Activated T-cell treated with anti-CD3 and anti-CD28 coated beads, Interleukin-2, amount 50 U/mL, for 72 hours (primary cell): ENCODE results near the gene MCCC1. TPM values are rescaled to one million over a fixed set of nuclear protein-coding genes. Genes with fewer than 3 reads are reported as not detected.
"Not testable (repeated sequence)": the region's sequence is repeated elsewhere in the genome, so short reads cannot be mapped to it uniquely, and the experiment has no call there.

ENCODE experiments used
- ATAC-seq, 2 donors: fragments of 150-1000 bp; cut with Tn5 transposase; replicated peaks in 1 of 2; 2 replicates each; pipeline ENCODE4 v1.10.0; 2021; ENCODE audit warnings: moderate library complexity in 2 of 2, mild to moderate bottlenecking in 1 of 2
- DNase-seq, 2 donors: peaks; one replicate each; pipeline ENCODE4 v3.0.0; 2021 to 2022; ENCODE audit warnings: mixed read lengths in 1 of 2
- H3K27ac Mint-ChIP-seq: one replicate; pipeline ENCODE4 v1.8.0; 2022; ENCODE audit warnings: mild to moderate bottlenecking, moderate library complexity, mixed read lengths
- H3K27me3 Mint-ChIP-seq: one replicate; pipeline ENCODE4 v1.8.0; 2022; ENCODE audit warnings: low read depth, mixed read lengths
- H3K36me3 Mint-ChIP-seq, 2 donors: one replicate each; pipeline ENCODE4 v1.8.0; 2022; ENCODE audit warnings: mixed read lengths in 2 of 2, mild to moderate bottlenecking in 1 of 2; ENCODE audit not compliant: insufficient read depth in 2 of 2
- H3K4me1 Mint-ChIP-seq: one replicate; pipeline ENCODE4 v1.8.0; 2022; ENCODE audit warnings: low read depth, mixed read lengths
- H3K4me3 Mint-ChIP-seq, 2 donors: one replicate each; pipeline ENCODE4 v1.8.0; 2022; ENCODE audit warnings: mild to moderate bottlenecking in 2 of 2, mixed read lengths in 2 of 2, moderate library complexity in 2 of 2
- H3K9me3 Mint-ChIP-seq, 2 donors: one replicate each; pipeline ENCODE4 v1.8.0; 2022; ENCODE audit warnings: mixed read lengths in 2 of 2
- total RNA-seq, 2 donors: library from RNA; stranded (reverse); gene quantifications; one replicate each; pipeline ENCODE4 v1.2.3, GENCODE V29; 2022

MCCC1 gene
- total RNA-seq, 2 donors from 2014 or later = 35.5 to 40.8 TPM

DNA sequence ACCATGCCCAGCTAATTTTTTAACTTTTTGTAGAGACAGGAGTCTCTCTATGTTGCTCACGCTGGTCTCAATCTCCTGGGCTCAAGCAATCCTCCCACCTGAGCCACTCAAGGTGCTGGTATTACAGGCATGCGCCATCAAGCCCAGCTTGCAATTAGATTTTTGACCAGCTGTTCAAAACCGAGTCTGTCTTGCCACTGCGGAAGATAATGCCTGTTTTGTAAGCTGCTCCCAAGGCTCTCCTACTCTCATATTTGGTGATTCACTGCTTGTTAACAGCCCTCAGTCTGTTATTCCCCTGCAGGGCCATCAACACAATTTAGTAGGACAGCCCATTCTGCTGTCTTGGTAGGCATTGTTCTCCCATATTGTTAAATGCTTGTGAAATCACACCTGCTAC lies 17.8 kb upstream of the MCCC1 start:
- Mint-ChIP-seq H3K36me3 (no peaks in the 10 kb centered on the region), H3K27me3 (peaks cover 19% of the 10 kb centered on the region), H3K4me1 (peaks cover 6% of the 10 kb centered on the region), H3K27ac (no peak overlapping the region), H3K4me3 (peak overlapping the region; percentile 82 to 87), H3K9me3 (no peaks in the 10 kb centered on the region)
- DNase-seq (no peak), ATAC-seq (no peak)

DNA sequence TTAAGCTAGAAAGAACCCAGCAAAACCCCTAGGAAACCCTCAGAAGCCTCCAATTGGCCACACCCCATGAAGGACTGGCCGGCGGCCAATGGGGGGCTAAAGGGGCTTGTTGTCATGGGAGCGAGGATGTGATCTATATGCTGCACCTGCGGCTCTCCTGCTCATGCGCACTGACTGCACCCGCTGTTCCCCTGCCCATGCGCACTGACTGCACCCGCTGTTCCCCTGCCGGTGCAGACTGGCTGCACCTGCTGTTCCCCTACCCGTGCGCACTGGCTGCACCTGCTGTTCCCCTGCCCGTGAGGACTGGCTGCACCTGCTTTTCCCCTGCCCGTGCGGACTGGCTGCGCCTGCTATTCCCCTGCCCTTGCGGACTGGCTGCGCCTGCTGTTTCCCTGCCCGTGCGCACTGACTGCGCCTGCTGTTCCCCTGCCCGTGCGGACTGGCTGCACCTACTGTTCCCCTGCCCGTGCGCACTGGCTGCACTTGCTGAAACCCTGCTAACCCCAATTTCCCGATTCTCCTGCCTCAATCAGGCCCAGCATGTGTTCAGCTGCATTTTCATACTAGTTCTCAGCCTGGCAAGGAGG lies 16.8 kb upstream of the MCCC1 start:
- DNase-seq = peak; percentile 66 to 70
- no peaks in the 10 kb centered on the region for H3K36me3 Mint-ChIP-seq
- ATAC-seq = peak; percentile 91 to 96
- H3K27me3 Mint-ChIP-seq = peaks cover 19% of the 10 kb centered on the region
- no peaks in the 10 kb centered on the region for H3K9me3 Mint-ChIP-seq
- H3K4me3 Mint-ChIP-seq = peak overlapping the region; percentile 82 to 87
- peaks cover 6% of the 10 kb centered on the region for H3K4me1 Mint-ChIP-seq
- no peak overlapping the region for H3K27ac Mint-ChIP-seq

DNA sequence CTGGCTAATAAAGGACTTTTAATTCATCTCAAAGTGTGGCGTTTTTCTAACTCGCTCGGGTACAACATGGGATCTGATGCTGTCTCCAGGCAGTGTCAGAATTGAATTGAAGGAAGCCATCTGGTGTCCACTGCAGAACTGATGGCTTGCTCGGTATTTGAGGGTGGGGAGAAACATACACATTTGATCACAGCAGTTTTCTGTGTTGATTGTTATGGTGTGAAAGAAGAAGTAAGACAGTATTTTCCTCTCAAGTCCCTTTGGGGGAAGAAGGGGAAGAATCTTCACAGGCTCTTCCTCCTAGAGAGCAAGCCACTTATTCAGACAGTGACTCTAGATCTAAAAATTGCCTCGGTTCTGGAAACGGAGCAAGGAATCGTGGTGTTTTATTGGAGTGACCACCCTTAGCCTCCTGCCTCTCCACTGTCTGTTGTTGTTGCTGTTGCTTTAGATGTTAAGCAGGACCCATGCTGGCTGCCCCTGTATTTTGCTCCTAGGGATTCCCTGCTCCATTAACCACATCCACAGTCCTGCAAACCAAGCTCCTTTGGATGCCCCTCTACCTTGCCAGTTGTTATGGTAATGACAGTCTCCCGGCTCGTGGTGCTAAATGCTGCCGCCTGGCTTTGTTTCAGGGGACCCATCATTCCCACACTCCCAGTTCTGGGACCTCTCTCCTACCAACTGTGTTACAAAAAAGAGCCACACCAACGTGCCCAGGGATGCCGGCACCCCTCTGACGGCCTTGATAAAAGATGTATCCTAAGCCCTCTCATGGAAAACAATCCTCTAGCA lies 15.3 kb upstream of the MCCC1 start:
- H3K27me3 Mint-ChIP-seq = peaks cover 19% of the 10 kb centered on the region
- H3K9me3 Mint-ChIP-seq = peaks cover 2% of the 10 kb centered on the region in 2 donors
- H3K4me3 Mint-ChIP-seq = no peak overlapping the region
- H3K36me3 Mint-ChIP-seq = peaks cover 0 to 2% of the 10 kb centered on the region in 2 donors
- no peak overlapping the region for H3K27ac Mint-ChIP-seq
- peaks cover 6% of the 10 kb centered on the region for H3K4me1 Mint-ChIP-seq
- no peak for ATAC-seq
- no peak for DNase-seq

DNA sequence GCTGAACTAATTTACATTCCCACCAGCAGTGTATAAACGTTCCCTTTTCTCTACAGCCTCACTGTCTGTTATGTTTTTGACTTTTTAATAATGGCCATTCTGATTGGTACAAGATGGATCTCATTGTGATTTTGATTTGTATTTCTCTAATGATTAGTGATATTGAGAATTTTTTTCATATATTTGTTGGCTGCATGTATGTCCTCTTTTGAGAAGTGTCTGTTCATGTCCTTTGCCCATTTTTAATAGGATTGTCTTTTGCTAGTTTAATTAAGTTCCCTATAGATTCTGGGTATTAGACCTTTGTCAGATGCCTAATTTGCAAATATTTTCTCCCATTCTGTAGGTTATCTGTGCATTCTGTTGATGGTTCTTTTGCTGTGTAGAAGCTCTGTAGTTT lies 10.6 kb upstream of the MCCC1 start:
- H3K4me1 Mint-ChIP-seq, H3K36me3 Mint-ChIP-seq, DNase-seq, H3K27me3 Mint-ChIP-seq, ATAC-seq, H3K9me3 Mint-ChIP-seq, H3K4me3 Mint-ChIP-seq, H3K27ac Mint-ChIP-seq: not testable (repeated sequence)

DNA sequence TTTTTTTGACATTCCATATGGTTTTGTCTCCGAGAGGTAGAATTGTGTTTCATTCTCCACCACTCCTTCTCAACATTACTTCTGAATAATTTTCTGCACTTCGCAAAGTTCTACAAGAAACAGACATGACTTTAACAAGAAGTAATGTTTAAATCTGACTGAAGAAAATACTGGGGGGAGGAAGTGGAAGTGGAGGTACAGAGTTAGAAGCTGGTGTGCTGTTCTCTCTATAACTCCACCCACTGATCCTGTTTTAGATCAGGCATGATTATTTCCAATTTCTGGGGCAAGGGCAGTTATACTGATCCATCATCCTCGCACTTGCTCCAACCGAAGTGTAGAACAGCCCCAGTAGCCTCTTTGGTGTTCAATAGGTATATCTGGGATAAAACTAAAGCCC lies 9.2 kb upstream of the MCCC1 start:
- H3K4me1 Mint-ChIP-seq = no peaks in the 10 kb centered on the region

DNA sequence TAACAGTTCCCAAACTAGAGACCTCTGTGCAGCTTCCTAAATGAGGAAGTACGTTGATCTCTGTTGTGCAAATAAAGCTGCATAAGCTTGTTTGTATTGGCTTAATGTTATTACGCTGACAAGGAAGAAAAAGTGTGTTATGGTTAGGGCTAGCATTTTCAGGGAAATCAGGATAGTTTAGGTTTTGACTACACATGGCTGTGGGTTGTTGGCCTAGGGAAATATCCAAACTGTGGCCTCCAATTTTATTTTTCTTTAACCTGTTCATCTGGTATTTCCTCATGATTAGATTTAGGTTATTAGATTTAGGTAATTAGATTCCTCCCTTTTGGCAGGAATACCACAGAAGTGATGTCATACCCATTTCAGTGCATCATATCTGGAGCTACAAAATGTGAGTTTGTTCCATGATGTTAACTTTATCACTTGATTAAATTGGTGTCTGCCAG lies 8.7 kb upstream of the MCCC1 start:
- no peaks in the 10 kb centered on the region for H3K27me3 Mint-ChIP-seq

More for the DNA sequence above, 9.2 kb upstream of the MCCC1 start:
- no peak for DNase-seq
- Mint-ChIP-seq H3K4me3 (no peak overlapping the region), H3K36me3 (peaks cover 0 to 2% of the 10 kb centered on the region in 2 donors), H3K9me3 (peaks cover 2% of the 10 kb centered on the region in 2 donors), H3K27ac (no peak overlapping the region), H3K27me3 (no peaks in the 10 kb centered on the region)
- ATAC-seq = no peak

DNA sequence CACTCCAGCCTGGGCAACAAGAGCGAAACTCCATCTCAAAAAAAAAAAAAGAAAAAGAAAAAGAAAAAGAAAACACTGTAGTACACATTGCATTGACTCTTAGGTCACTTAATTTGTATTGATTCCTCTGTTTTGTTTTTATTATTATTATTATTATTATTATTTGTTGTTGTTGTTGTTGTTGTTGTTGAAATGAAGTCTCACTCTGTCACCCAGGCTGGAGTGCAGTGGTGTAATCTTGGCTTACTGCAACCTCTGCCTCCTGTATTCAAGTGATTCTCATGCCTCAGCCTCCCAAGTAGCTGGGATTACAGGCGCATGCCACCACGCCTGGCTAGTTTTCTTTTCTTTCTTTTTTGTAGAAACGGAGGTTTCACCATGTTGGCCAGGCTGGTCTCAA lies 8.1 kb upstream of the MCCC1 start:
- not testable (repeated sequence) for H3K27ac Mint-ChIP-seq

More for the DNA sequence above, 8.7 kb upstream of the MCCC1 start:
- no peak overlapping the region for H3K4me3 Mint-ChIP-seq
- H3K4me1 Mint-ChIP-seq = no peaks in the 10 kb centered on the region
- peaks cover 2% of the 10 kb centered on the region in 2 donors for H3K9me3 Mint-ChIP-seq
- no peak for DNase-seq
- H3K36me3 Mint-ChIP-seq = peaks cover 0 to 2% of the 10 kb centered on the region in 2 donors
- no peak for ATAC-seq
- H3K27ac Mint-ChIP-seq = no peak overlapping the region

DNA sequence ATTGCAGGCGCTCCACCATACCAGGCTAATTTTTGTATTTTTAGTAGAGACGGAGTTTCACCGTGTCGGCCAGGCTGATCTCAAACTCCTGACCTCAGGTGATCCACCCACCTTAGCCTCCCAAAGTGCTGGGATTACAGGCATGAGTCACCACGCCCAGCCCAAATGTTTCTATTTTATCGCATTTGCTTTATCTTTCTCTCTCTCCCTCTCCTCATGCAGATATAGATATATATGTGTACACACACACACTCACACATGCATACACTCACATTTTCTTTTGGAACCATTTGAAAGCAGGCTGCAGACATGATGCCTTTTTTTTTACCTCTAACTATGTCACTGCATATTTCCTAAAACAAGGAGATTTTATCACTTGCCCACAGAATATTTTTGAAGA lies 7.3 kb upstream of the MCCC1 start:
- no peak for ATAC-seq
- Mint-ChIP-seq H3K36me3 (peaks cover 0 to 2% of the 10 kb centered on the region in 2 donors), H3K27me3 (no peaks in the 10 kb centered on the region), H3K9me3 (peaks cover 2% of the 10 kb centered on the region in 2 donors), H3K4me1 (peaks cover 2% of the 10 kb centered on the region), H3K27ac (no peak overlapping the region), H3K4me3 (no peak overlapping the region)
- DNase-seq = no peak

More for the DNA sequence above, 8.1 kb upstream of the MCCC1 start:
- not testable (repeated sequence) for ATAC-seq, H3K4me3 Mint-ChIP-seq, DNase-seq, H3K27me3 Mint-ChIP-seq, H3K36me3 Mint-ChIP-seq, H3K4me1 Mint-ChIP-seq, H3K9me3 Mint-ChIP-seq

DNA sequence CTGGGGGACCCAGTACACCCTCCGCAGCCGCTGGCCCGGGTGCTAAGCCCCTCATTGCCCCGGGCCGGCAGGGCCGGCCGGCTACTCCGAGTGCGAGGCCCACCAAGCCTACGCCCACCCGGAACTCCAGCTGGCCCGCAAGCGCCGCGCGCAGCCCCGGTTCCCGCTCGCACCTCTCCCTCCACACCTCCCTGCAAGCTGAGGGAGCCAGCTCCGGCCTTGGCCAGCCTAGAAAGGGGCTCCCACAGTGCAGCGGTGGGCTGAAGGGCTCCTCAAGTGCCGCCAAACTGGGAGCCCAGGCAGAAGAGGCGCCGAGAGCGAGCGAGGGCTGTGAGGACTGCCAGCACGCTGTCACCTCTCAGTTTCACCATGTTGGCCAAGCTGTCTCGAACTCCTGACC lies 4.7 kb upstream of the MCCC1 start:
- not testable (repeated sequence) for H3K27ac Mint-ChIP-seq, H3K27me3 Mint-ChIP-seq, ATAC-seq, H3K9me3 Mint-ChIP-seq, DNase-seq, H3K4me3 Mint-ChIP-seq, H3K36me3 Mint-ChIP-seq
- peaks cover 15% of the 10 kb centered on the region for H3K4me1 Mint-ChIP-seq

DNA sequence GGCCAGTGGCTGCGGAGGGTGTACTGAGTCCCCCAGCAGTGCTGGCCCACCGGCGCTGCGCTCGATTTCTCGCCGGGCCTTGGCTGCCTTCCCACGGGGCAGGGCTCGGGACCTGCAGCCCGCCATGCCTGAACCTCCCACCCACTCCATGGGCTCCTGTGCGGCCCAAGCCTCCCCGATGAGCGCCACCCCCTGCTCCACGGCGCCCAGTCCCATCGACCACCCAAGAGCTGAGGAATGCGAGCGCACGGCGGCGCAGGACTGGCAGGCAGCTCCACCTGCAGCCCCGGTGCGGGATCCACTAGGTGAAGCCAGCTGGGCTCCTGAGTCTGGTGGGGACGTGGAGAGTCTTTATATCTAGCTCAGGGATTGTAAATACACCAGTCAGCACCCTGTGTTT lies 1.7 kb upstream of the MCCC1 start:
- H3K4me1 Mint-ChIP-seq = peaks cover 39% of the 10 kb centered on the region
- H3K27me3 Mint-ChIP-seq, H3K9me3 Mint-ChIP-seq, DNase-seq, H3K4me3 Mint-ChIP-seq, ATAC-seq, H3K27ac Mint-ChIP-seq, H3K36me3 Mint-ChIP-seq: not testable (repeated sequence)

DNA sequence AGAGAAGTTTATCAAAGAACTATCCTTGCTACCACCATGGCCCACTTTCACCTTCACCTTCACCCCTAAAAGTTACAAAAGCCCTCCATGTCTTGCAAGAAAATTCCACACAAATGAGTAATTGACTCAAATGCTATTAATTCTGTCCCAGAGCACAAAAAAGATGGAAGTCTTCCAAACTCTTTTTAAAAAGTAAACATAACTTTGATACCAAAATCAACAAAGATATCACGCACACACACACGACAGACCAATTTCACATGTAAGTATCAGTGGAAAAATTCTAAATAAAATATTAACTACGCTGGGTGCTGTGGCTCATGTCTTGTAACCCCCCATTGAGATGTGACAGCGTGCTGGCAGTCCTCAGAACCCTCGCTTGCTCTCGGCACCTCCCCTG lies 1.1 kb upstream of the MCCC1 start:
- Mint-ChIP-seq H3K4me3 (peak overlapping the region; percentile 33 to 94), H3K27me3 (no peaks in the 10 kb centered on the region), H3K36me3 (peaks cover 1 to 5% of the 10 kb centered on the region in 2 donors), H3K9me3 (no peaks in the 10 kb centered on the region), H3K4me1 (peaks cover 42% of the 10 kb centered on the region), H3K27ac (peak overlapping the region; percentile 99)
- DNase-seq = no peak
- no peak for ATAC-seq

DNA sequence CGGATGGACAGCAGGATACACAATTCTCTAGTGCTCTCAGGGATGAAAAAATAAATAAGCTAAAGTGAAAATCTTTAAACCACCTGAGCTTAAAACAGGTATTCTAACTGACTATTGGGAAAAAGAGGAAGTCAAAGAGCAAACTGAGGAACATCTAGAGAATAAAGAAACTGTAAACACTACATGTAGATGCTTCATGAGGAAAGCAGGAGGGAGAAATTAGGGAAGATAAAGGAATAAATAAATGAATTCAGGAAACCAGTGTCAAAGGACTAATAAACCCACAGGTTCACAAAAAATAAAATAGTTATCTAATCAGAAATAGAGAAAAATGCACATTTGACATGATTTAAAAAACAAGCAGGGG lies 525 bp upstream of the MCCC1 start:
- H3K4me3 Mint-ChIP-seq = peak overlapping the region; percentile 94 to 98
- H3K27ac Mint-ChIP-seq = peak overlapping the region; percentile 99
- no peak for ATAC-seq
- no peaks in the 10 kb centered on the region for H3K9me3 Mint-ChIP-seq
- peaks cover 47% of the 10 kb centered on the region for H3K4me1 Mint-ChIP-seq
- peaks cover 1 to 5% of the 10 kb centered on the region in 2 donors for H3K36me3 Mint-ChIP-seq
- DNase-seq = no peak
- H3K27me3 Mint-ChIP-seq = no peaks in the 10 kb centered on the region

DNA sequence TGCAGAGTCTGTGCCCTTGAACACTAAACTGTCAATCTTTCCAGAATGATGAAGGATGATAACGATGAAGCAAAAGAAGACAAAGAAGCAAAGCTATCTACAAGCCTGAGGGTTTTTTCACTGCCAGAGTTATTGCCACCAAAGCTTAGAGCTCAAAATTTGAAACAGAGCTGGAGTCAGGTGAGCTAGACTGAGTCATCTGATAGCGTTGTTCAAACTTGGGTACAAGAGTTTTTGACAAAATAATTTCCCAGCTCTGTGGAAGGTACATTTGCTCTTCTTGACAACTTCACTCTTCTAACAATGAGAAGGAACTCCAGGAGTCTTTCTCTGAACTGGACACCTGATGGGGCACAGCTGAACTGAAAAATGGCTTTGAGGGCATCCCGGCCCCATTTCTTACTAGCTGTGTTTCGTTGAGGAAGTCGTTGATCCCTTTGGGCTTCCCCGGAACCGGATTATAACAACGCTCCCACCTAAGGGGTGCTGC lies 715 bp downstream of the MCCC1 start:
- H3K9me3 Mint-ChIP-seq = no peaks in the 10 kb centered on the region
- peaks cover 1 to 5% of the 10 kb centered on the region in 2 donors for H3K36me3 Mint-ChIP-seq
- no peaks in the 10 kb centered on the region for H3K27me3 Mint-ChIP-seq
- H3K4me1 Mint-ChIP-seq = peaks cover 53% of the 10 kb centered on the region
- peak overlapping the region; percentile 70 for H3K27ac Mint-ChIP-seq
- DNase-seq (no peak), ATAC-seq (no peak)
- H3K4me3 Mint-ChIP-seq = peak overlapping the region; percentile 94 to 98
